ENCODE measurements around the gene SLC16A7. TPM values are rescaled to one million over a fixed set of nuclear protein-coding genes. Genes with fewer than 3 reads are reported as not detected.

SLC16A7 gene
- polyA plus RNA-seq, 1 of the 3 experiments (the other 2 are of a cell fraction), result not detected

- Histone ChIP-seq H3K4me2 (no peak overlapping the region), H3K79me2 (ENCODE audit: insufficient read depth) (no peaks in the 10 kb centered on the region), H3K27ac (ENCODE audit: low read depth in 2 of 2, low read length in 1 of 2) (no peak overlapping the region), H3K9ac (no peak overlapping the region), H2AFZ (ENCODE audit: low read depth) (no peak overlapping the region), H3K36me3 (replicated peaks in 1 of 2; ENCODE audit: control insufficient read depth in 1 of 2, insufficient read depth in 2 of 2, low read length in 1 of 2) (no peaks in the 10 kb centered on the region), H3K27me3 (ENCODE audit: insufficient read depth) (no peaks in the 10 kb centered on the region), H3K4me1 (ENCODE audit: control insufficient read depth in 1 of 2, insufficient read depth in 2 of 2, low read depth in 1 of 2, low read length in 1 of 2) (no peaks in the 10 kb centered on the region), H3K9me3 (no peaks in the 10 kb centered on the region), H3F3A (replicated peaks; ENCODE audit: insufficient read depth) (no peaks in the 10 kb centered on the region), H4K20me1 (ENCODE audit: insufficient read depth) (no peaks in the 10 kb centered on the region), H3K9me2 (0 out of 2 replicates have a peak, but pooled peaks cover 2% of the 10 kb centered on the region), H3K4me3 (ENCODE audit: low read depth in 2 of 2, low read length in 1 of 2) (no peak overlapping the region)
- ChIA-PET CTCF (no interaction called here), POLR2A (no interaction called here)
- DNase-seq, result no peak
- WGBS (ENCODE audit: low lambda C conversion rate), result 2% methylated on average over 3 of the region's 3 CpGs
- TF ChIP-seq TAF1 (IDR thresholded peaks at IDR 0.05; ENCODE audit: borderline replicate concordance, low read depth, low read length) (no peak), NFIC (IDR thresholded peaks at IDR 0.05; ENCODE audit: borderline replicate concordance) (no peak), FOXM1 (IDR thresholded peaks at IDR 0.05; ENCODE audit: low read depth) (no peak), EZH2phosphoT487 (IDR thresholded peaks at IDR 0.05; ENCODE audit: borderline replicate concordance, low read depth) (no peak), POLR2AphosphoS5 (IDR thresholded peaks at IDR 0.05; ENCODE audit: low read depth, low read length) (no peak), FOXJ3 (CRISPR knock-in tag; IDR thresholded peaks at IDR 0.05) (no peak), RCOR1 (IDR thresholded peaks at IDR 0.05; ENCODE audit: low read length) (no peak)
- TF ChIP-seq, protein P1, sequence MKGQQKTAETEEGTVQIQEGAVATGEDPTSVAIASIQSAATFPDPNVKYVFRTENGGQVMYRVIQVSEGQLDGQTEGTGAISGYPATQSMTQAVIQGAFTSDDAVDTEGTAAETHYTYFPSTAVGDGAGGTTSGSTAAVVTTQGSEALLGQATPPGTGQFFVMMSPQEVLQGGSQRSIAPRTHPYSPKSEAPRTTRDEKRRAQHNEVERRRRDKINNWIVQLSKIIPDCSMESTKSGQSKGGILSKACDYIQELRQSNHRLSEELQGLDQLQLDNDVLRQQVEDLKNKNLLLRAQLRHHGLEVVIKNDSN (IDR thresholded peaks at IDR 0.05; ENCODE audit: borderline replicate concordance, low read depth), result no peak
These were observed 54.9 kb downstream of the SLC16A7 start for GRCh38 chr12:59650588-59651228.

GRCh38 chr12:59651229-59651920 is 55.5 kb downstream of the SLC16A7 start:
- no peak overlapping the region for H3K4me2 ChIP-seq
- TF ChIP-seq MAX (IDR thresholded peaks at IDR 0.05; ENCODE audit: low read depth), result no peak
- no peak for TF ChIP-seq EP300 (IDR thresholded peaks at IDR 0.05; ENCODE audit: borderline replicate concordance in 1 of 2, low read depth in 1 of 2, low read length in 1 of 2)
- no peak for TF ChIP-seq ELF1 (IDR thresholded peaks at IDR 0.05)
- TF ChIP-seq SMC3 (IDR thresholded peaks at IDR 0.05; ENCODE audit: low read depth, low read length), result no peak
- no peak for TF ChIP-seq PBX3 (IDR thresholded peaks at IDR 0.05)
- TF ChIP-seq MXI1 (IDR thresholded peaks at IDR 0.05; ENCODE audit: low read depth, low read length), result no peak
- no peak for TF ChIP-seq ZBTB33 (IDR thresholded peaks at IDR 0.05; ENCODE audit: borderline replicate concordance, low read depth)
- no peak for TF ChIP-seq IRF3 (IDR thresholded peaks at IDR 0.05; ENCODE audit: low read depth, low read length)
- TF ChIP-seq REST (IDR thresholded peaks at IDR 0.05; ENCODE audit: low read depth, low read length), result no peak
- TF ChIP-seq YY1 (IDR thresholded peaks at IDR 0.05; ENCODE audit: low read depth), result no peak

More at GRCh38 chr12:59651229-59651920, 55.5 kb downstream of the SLC16A7 start:
- H2AFZ ChIP-seq (ENCODE audit: low read depth), result no peak overlapping the region
- H3K36me3 ChIP-seq (replicated peaks in 1 of 2; ENCODE audit: control insufficient read depth in 1 of 2, insufficient read depth in 2 of 2, low read length in 1 of 2), result no peaks in the 10 kb centered on the region
- CTCF ChIA-PET, result no interaction called here
- no peaks in the 10 kb centered on the region for H3K4me1 ChIP-seq (ENCODE audit: control insufficient read depth in 1 of 2, insufficient read depth in 2 of 2, low read depth in 1 of 2, low read length in 1 of 2)
- no peak overlapping the region for H3K9ac ChIP-seq
- H3K4me3 ChIP-seq (ENCODE audit: low read depth in 2 of 2, low read length in 1 of 2), result no peak overlapping the region
- H3K79me2 ChIP-seq (ENCODE audit: insufficient read depth), result no peaks in the 10 kb centered on the region
- H3F3A ChIP-seq (replicated peaks; ENCODE audit: insufficient read depth), result no peaks in the 10 kb centered on the region
- 0 out of 2 replicates have a peak, but pooled peaks cover 2% of the 10 kb centered on the region for H3K9me2 ChIP-seq
- DNase-seq, result no peak
- H3K27ac ChIP-seq (ENCODE audit: low read depth in 2 of 2, low read length in 1 of 2), result no peak overlapping the region
- no peaks in the 10 kb centered on the region for H4K20me1 ChIP-seq (ENCODE audit: insufficient read depth)
- POLR2A ChIA-PET, result no interaction called here
- H3K9me3 ChIP-seq, result no peaks in the 10 kb centered on the region
- no peaks in the 10 kb centered on the region for H3K27me3 ChIP-seq (ENCODE audit: insufficient read depth)
- WGBS (ENCODE audit: low lambda C conversion rate), result 0% methylated on average over 1 of the region's 1 CpG

Data from SK-N-SH (cell line).